NCI-H774 (cell line): ENCODE data around the gene CEP43.

Experiments used
- DNase-seq: peaks from one replicate; lab custom pipeline; 2025; lab: John Stamatoyannopoulos, UW

The CEP43 gene

GRCh38 chr6:167013067-167013466 is 13.9 kb downstream of the CEP43 start:
- peak; percentile 6 for DNase-seq

- DNase-seq: no peak
Observed at GRCh38 chr6:167013946-167014345, 14.7 kb downstream of the CEP43 start.

GRCh38 chr6:167015302-167015701 is 16.1 kb downstream of the CEP43 start:
- no peak for DNase-seq

- no peak for DNase-seq
Observed at GRCh38 chr6:167020206-167020605, 21.0 kb downstream of the CEP43 start.

- no peak for DNase-seq
Observed at GRCh38 chr6:167027308-167027707, 28.1 kb downstream of the CEP43 start.

- no peak for DNase-seq
Observed at GRCh38 chr6:167027772-167028171, 28.6 kb downstream of the CEP43 start.

- DNase-seq: no peak
Observed at GRCh38 chr6:167030222-167031072, 31.2 kb downstream of the CEP43 start.

- DNase-seq: no peak
Observed at GRCh38 chr6:167031082-167031709, 32.0 kb downstream of the CEP43 start.

GRCh38 chr6:167034056-167034455 is 34.9 kb downstream of the CEP43 start:
- DNase-seq: no peak

- no peak for DNase-seq
Observed at GRCh38 chr6:167037762-167038161, 38.6 kb downstream of the CEP43 start.

GRCh38 chr6:167044696-167045095 is 45.5 kb downstream of the CEP43 start:
- no peak for DNase-seq

- DNase-seq: no peak
Observed at GRCh38 chr6:167045828-167046580, 46.8 kb downstream of the CEP43 start.

GRCh38 chr6:167046861-167047495 is 47.8 kb downstream of the CEP43 start:
- no peak for DNase-seq

- DNase-seq: no peak
Observed at GRCh38 chr6:167047554-167047953, 48.4 kb downstream of the CEP43 start.
